Measurements from ENCODE around the gene SPOP.
A peak's percentile ranks its signal among the peaks of the same experiment; 100 is the strongest.

SPOP gene

GRCh38 chr17:49600949-49601348 is 76.9 kb downstream of the SPOP start:
- DNase-seq (ENCODE audit: insufficient read length, low spot score) (no peak), FAIRE-seq (no peak)
- TF ChIP-seq CTCF (IDR thresholded peaks at IDR 0.05; ENCODE audit: insufficient read depth, missing control alignments): no peak

- FAIRE-seq (peak; percentile 82), DNase-seq (ENCODE audit: insufficient read length, low spot score) (no peak)
- TF ChIP-seq CTCF (IDR thresholded peaks at IDR 0.05; ENCODE audit: insufficient read depth, missing control alignments): no peak
These were observed 79.0 kb downstream of the SPOP start for GRCh38 chr17:49598918-49599317.

- no peak for TF ChIP-seq CTCF (IDR thresholded peaks at IDR 0.05; ENCODE audit: insufficient read depth, missing control alignments)
- no peak for FAIRE-seq
- no peak for DNase-seq (ENCODE audit: insufficient read length, low spot score)
These were observed 79.8 kb downstream of the SPOP start for GRCh38 chr17:49597928-49598655.

- FAIRE-seq (no peak), DNase-seq (ENCODE audit: insufficient read length, low spot score) (no peak)
- TF ChIP-seq CTCF (IDR thresholded peaks at IDR 0.05; ENCODE audit: insufficient read depth, missing control alignments): no peak
These were observed 80.5 kb downstream of the SPOP start for GRCh38 chr17:49597436-49597835.

- no peak for TF ChIP-seq CTCF (IDR thresholded peaks at IDR 0.05; ENCODE audit: insufficient read depth, missing control alignments)
- no peak for FAIRE-seq
- no peak for DNase-seq (ENCODE audit: insufficient read length, low spot score)
These were observed 81.2 kb downstream of the SPOP start for GRCh38 chr17:49596613-49597244.

GRCh38 chr17:49595980-49596379 is 81.9 kb downstream of the SPOP start:
- no peak for TF ChIP-seq CTCF (IDR thresholded peaks at IDR 0.05; ENCODE audit: insufficient read depth, missing control alignments)
- FAIRE-seq (no peak), DNase-seq (ENCODE audit: insufficient read length, low spot score) (no peak)

- FAIRE-seq (no peak), DNase-seq (ENCODE audit: insufficient read length, low spot score) (no peak)
- no peak for TF ChIP-seq CTCF (IDR thresholded peaks at IDR 0.05; ENCODE audit: insufficient read depth, missing control alignments)
These were observed 82.6 kb downstream of the SPOP start for GRCh38 chr17:49595328-49595727.

All from D721Med (cell line).